ENCODE measurements around the gene ITGB4.
"Not testable (repeated sequence)": the region's sequence is repeated elsewhere in the genome, so short reads cannot be mapped to it uniquely, and the experiment has no call there.

- TF ChIP-seq MAFF (IDR thresholded peaks at IDR 0.05; ENCODE audit: low read length); MYBL2 (IDR thresholded peaks at IDR 0.05; ENCODE audit: low read depth); MYBL2 (CRISPR knock-in tag; IDR thresholded peaks at IDR 0.05; ENCODE audit: borderline replicate concordance); CUX1 (CRISPR knock-in tag; IDR thresholded peaks at IDR 0.05); GABPA (tag; conservative IDR thresholded peaks at IDR 0.05; ENCODE audit: low read depth); ZNF551 (CRISPR knock-in tag; IDR thresholded peaks at IDR 0.05); PATZ1 (CRISPR knock-in tag; IDR thresholded peaks at IDR 0.05; ENCODE audit: borderline replicate concordance); TRIM24 (IDR thresholded peaks at IDR 0.05); CTCF (IDR thresholded peaks at IDR 0.05 in 2 of 3, conservative IDR thresholded peaks at IDR 0.05 in 1 of 3; ENCODE audit: insufficient read depth in 2 of 3, low read depth in 1 of 3, low read length in 3 of 3); AFF4 (CRISPR knock-in tag; IDR thresholded peaks at IDR 0.05): not testable (repeated sequence)
These were observed 57.0 kb downstream of the ITGB4 start for GRCh38 chr17:75778066-75778860.

Data from K562 (cell line).